Measurements from ENCODE around the gene BAG3.

The BAG3 gene

DNA sequence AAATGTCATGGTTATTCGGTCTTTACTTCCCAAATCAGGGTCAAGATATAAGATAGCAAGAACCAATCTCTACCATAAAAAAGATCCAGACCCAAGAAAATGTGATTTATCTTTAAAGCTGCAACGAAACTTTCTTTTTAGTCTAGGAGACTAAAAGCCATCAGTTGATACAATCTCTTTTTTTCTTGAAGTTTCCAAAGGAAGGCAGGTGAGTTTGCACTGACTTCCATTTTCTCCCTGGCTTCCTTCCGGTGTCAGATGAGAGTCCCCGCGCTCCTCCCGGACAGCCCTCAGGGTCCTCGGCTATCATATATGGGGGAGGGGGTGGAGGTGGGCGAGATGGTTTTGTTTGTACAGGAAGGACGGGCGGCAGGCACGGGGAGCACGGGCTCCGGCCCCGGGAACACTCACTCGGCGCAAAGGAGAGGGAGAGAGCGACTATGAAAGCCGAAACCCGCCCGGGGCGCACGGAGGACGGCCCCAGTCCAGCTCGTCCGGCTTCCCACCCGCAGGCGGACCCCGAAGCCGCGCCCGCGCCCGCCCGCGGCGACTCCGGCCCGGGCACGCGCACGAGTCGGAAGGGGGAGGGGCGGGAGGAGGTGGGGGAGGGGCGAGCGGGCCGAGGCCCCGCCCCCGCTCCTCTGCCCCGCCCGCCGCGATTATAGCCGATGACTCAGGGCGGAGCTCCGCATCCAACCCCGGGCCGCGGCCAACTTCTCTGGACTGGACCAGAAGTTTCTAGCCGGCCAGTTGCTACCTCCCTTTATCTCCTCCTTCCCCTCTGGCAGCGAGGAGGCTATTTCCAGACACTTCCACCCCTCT lies at the start of gene BAG3:
TSS of gene BAG3 (plus strand) at position 689 of the 822 bp plus-strand sequence. CDS start 296 bp downstream, outside the sequence.
- Histone ChIP-seq H3K36me3 (0 out of 2 replicates have a peak, but pooled peaks cover 4% of the 10 kb centered on the region), H3K9ac (peak within 1 kb of the TSS; percentile 91), H3K9me3 (no peaks in the 10 kb centered on the region), H3K4me3 (peak within 1 kb of the TSS; percentile 97), H4K20me1 (peaks cover 14% of the 10 kb centered on the region; the same call in 1 of the 2 replicates), H3K27ac (peak within 1 kb of the TSS; percentile 90), H3K27me3 (no peaks in the 10 kb centered on the region), H3K4me1 (peaks cover 39% of the 10 kb centered on the region), H3K4me2 (peak within 1 kb of the TSS; percentile 90)
- TF ChIP-seq Cebpa-rat (IDR thresholded peaks at IDR 0.05) = no peak

GRCh38 chr10:119602241-119603095 lies 48.7 kb upstream of the BAG3 start:
- H3K4me2 ChIP-seq = no peak overlapping the region
- H3K27me3 ChIP-seq = no peaks in the 10 kb centered on the region
- H4K20me1 ChIP-seq = no peaks in the 10 kb centered on the region
- no peak overlapping the region for H3K27ac ChIP-seq
- no peak overlapping the region for H3K9ac ChIP-seq
- H3K9me3 ChIP-seq = peaks cover 10% of the 10 kb centered on the region; the same call in 1 of the 2 replicates
- no peak for TF ChIP-seq Cebpa-rat (IDR thresholded peaks at IDR 0.05)
- H3K4me1 ChIP-seq = peaks cover 10% of the 10 kb centered on the region
- no peaks in the 10 kb centered on the region for H3K36me3 ChIP-seq
- no peak overlapping the region for H3K4me3 ChIP-seq

DNA sequence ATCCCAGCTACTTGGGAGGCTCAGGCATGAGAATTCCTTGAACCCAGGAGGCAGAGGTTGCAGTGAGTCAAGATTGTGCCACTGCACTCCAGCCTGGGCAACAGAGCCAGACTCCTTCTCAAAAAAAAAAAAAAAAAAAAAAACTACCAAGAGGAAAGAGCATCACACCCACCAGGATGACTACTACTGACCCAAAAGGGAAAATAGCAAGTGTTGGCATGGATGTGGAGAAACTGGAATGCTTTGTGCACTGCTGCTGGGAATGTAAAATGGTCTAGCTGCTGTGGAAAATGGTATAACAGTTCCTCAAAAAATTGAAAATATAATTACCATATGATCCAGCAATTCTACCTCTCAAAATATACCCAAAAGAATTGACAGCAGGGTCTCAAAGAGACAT lies 46.7 kb upstream of the BAG3 start:
- no peaks in the 10 kb centered on the region for H4K20me1 ChIP-seq
- no peaks in the 10 kb centered on the region for H3K36me3 ChIP-seq
- TF ChIP-seq Cebpa-rat (IDR thresholded peaks at IDR 0.05) = no peak
- no peaks in the 10 kb centered on the region for H3K27me3 ChIP-seq
- H3K4me1 ChIP-seq = peaks cover 4% of the 10 kb centered on the region; the same call in 1 of the 2 replicates
- H3K4me2 ChIP-seq = no peak overlapping the region
- no peak overlapping the region for H3K4me3 ChIP-seq
- no peak overlapping the region for H3K27ac ChIP-seq
- no peak overlapping the region for H3K9ac ChIP-seq
- no peaks in the 10 kb centered on the region for H3K9me3 ChIP-seq

GRCh38 chr10:119608316-119609155 lies 42.6 kb upstream of the BAG3 start:
- H3K27ac ChIP-seq = no peak overlapping the region
- TF ChIP-seq Cebpa-rat (IDR thresholded peaks at IDR 0.05) = no peak
- no peaks in the 10 kb centered on the region for H4K20me1 ChIP-seq
- no peaks in the 10 kb centered on the region for H3K27me3 ChIP-seq
- H3K36me3 ChIP-seq = no peaks in the 10 kb centered on the region
- peak overlapping the region; percentile 42; the same call in 1 of the 2 replicates for H3K4me2 ChIP-seq
- no peaks in the 10 kb centered on the region for H3K4me1 ChIP-seq
- peaks cover 22% of the 10 kb centered on the region for H3K9me3 ChIP-seq
- H3K4me3 ChIP-seq = no peak overlapping the region
- H3K9ac ChIP-seq = no peak overlapping the region

GRCh38 chr10:119609516-119609915 lies 41.7 kb upstream of the BAG3 start:
- H3K4me1 ChIP-seq = no peaks in the 10 kb centered on the region
- TF ChIP-seq Cebpa-rat (IDR thresholded peaks at IDR 0.05) = no peak
- no peaks in the 10 kb centered on the region for H3K27me3 ChIP-seq

DNA sequence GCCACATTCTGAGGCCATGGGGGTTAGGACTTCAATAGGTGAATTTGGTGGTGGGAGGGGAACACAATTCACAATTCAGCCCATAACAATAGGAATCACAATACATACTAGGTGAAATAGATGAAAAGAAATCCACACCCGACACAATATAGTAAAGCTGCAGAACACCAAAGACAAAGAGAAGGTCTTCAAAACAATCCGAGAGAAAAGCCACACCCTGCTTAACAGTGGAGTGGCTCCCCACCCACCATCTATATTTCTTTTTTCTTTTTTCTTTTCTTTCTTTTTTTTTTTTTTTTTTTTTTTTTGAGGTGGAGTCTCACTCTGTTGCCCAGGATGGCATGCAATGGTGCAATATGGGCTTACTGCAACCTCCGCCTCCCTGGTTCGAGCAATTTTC lies 39.7 kb upstream of the BAG3 start:
- TF ChIP-seq Cebpa-rat (IDR thresholded peaks at IDR 0.05) = no peak
- Histone ChIP-seq H3K27ac (no peak overlapping the region), H3K27me3 (no peaks in the 10 kb centered on the region), H3K4me1 (no peaks in the 10 kb centered on the region), H3K36me3 (no peaks in the 10 kb centered on the region), H3K4me3 (no peak overlapping the region), H3K4me2 (no peak overlapping the region), H3K9me3 (peaks cover 22% of the 10 kb centered on the region), H4K20me1 (no peaks in the 10 kb centered on the region), H3K9ac (no peak overlapping the region)

More at GRCh38 chr10:119609516-119609915, 41.7 kb upstream of the BAG3 start:
- H3K27ac ChIP-seq = no peak overlapping the region
- no peaks in the 10 kb centered on the region for H4K20me1 ChIP-seq
- H3K4me3 ChIP-seq = no peak overlapping the region
- H3K36me3 ChIP-seq = no peaks in the 10 kb centered on the region
- H3K9me3 ChIP-seq = peaks cover 22% of the 10 kb centered on the region
- no peak overlapping the region for H3K9ac ChIP-seq
- no peak overlapping the region for H3K4me2 ChIP-seq

- H3K4me2 ChIP-seq = no peak overlapping the region
- H3K27me3 ChIP-seq = no peaks in the 10 kb centered on the region
- H3K4me3 ChIP-seq = no peak overlapping the region
- H3K4me1 ChIP-seq = no peaks in the 10 kb centered on the region
- no peak overlapping the region for H3K9ac ChIP-seq
- peaks cover 22% of the 10 kb centered on the region for H3K9me3 ChIP-seq
- no peaks in the 10 kb centered on the region for H4K20me1 ChIP-seq
- no peaks in the 10 kb centered on the region for H3K36me3 ChIP-seq
- H3K27ac ChIP-seq = no peak overlapping the region
- TF ChIP-seq Cebpa-rat (IDR thresholded peaks at IDR 0.05) = no peak
Observed at GRCh38 chr10:119613741-119614140, 37.4 kb upstream of the BAG3 start.

DNA sequence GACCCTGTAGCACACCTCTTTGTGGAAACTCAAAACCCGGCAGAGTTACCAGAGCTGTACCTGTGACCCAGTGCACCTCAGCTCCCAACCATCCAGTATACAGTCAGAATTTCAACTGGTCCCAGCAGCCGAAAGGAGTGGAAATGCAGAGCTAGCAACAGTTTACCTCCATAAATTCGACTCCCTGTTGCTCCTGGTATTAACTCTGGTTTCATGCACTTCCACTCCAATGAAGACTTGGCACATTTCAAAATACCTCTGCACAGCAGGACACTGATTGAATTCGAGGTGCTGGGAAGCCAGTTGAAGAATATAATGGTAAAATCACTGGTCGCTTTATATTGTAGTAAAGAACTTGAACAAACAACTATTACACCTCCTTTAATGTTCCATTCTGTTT lies 36.5 kb upstream of the BAG3 start:
- Histone ChIP-seq H3K4me2 (no peak overlapping the region), H3K9me3 (peaks cover 22% of the 10 kb centered on the region), H3K4me1 (no peaks in the 10 kb centered on the region), H4K20me1 (no peaks in the 10 kb centered on the region), H3K9ac (no peak overlapping the region), H3K27ac (no peak overlapping the region), H3K36me3 (no peaks in the 10 kb centered on the region), H3K27me3 (no peaks in the 10 kb centered on the region), H3K4me3 (no peak overlapping the region)
- no peak for TF ChIP-seq Cebpa-rat (IDR thresholded peaks at IDR 0.05)

GRCh38 chr10:119616882-119617570 lies 34.2 kb upstream of the BAG3 start:
- H4K20me1 ChIP-seq = no peaks in the 10 kb centered on the region
- peaks cover 7% of the 10 kb centered on the region for H3K4me1 ChIP-seq
- H3K27me3 ChIP-seq = no peaks in the 10 kb centered on the region
- no peaks in the 10 kb centered on the region for H3K36me3 ChIP-seq
- no peak overlapping the region for H3K9ac ChIP-seq
- TF ChIP-seq Cebpa-rat (IDR thresholded peaks at IDR 0.05) = no peak
- H3K4me3 ChIP-seq = no peak overlapping the region
- H3K9me3 ChIP-seq = peaks cover 8% of the 10 kb centered on the region
- H3K4me2 ChIP-seq = no peak overlapping the region
- no peak overlapping the region for H3K27ac ChIP-seq
